ENCODE data around the gene CAV1. TPM values are rescaled to one million over a fixed set of nuclear protein-coding genes. Genes with fewer than 3 reads are reported as not detected.

Gene CAV1
- total and polyA plus RNA-seq, 2 experiments from 2014 or later: 1,092 to 1,736 TPM

GRCh38 chr7:116493449-116493848, 31.4 kb upstream of the CAV1 start:
- Histone ChIP-seq H3K27me3 (replicated peaks; ENCODE audit: insufficient read depth) (no peaks in the 10 kb centered on the region), H3K79me2 (ENCODE audit: insufficient read depth) (no peaks in the 10 kb centered on the region), H3K4me1 (ENCODE audit: insufficient read depth) (peaks cover 21% of the 10 kb centered on the region), H3K4me3 (no peak overlapping the region), H3K9ac (no peak overlapping the region), H4K20me1 (ENCODE audit: insufficient read depth) (no peaks in the 10 kb centered on the region), H3K36me3 (ENCODE audit: low read depth) (no peaks in the 10 kb centered on the region), H3K9me2 (ENCODE audit: insufficient read depth) (no peaks in the 10 kb centered on the region), H3K27ac (no peak overlapping the region), H2AFZ (no peak overlapping the region), H3K9me3 (ENCODE audit: low read depth) (no peaks in the 10 kb centered on the region), H3K4me2 (ENCODE audit: unreplicated experiment) (no peak overlapping the region), H3F3A (ENCODE audit: insufficient read depth) (peaks cover 30% of the 10 kb centered on the region)
- TF ChIP-seq EZH2 (IDR thresholded peaks at IDR 0.05; ENCODE audit: insufficient read depth, poor library complexity, severe bottlenecking) (no peak), EZH2phosphoT487 (IDR thresholded peaks at IDR 0.05; ENCODE audit: insufficient read depth, low read depth) (no peak)
- in situ Hi-C loops (cut with MboI): no loop called here
- 18 to 30% methylated on average over 1 of the region's 1 CpG for WGBS, 2 experiments (ENCODE audit: low coverage in 1 of 2, low lambda C conversion rate in 2 of 2, missing lambda C conversion rate in 2 of 2)
- DNase-seq: no peak

DNA sequence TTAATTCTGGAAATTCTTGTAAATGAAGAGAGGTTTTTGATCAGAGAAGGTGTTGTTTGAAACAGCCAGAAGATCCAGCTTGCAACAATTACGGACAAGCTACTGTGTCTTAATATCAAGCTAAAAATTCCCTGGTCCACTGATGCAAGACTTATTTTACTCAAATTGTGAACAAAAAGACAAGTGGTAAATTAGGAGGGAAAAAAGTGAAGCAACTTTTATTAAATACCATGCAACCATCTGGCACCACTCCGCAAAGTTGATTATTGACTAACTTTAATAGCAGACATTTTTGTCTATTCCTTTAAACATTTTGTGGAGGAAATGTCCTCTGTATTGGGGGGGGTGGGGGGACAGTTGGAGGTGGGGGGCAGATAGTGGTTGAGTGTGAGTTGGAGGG, 30.4 kb upstream of the CAV1 start:
- no peaks in the 10 kb centered on the region for H3K9me3 ChIP-seq (ENCODE audit: low read depth)
- H3F3A ChIP-seq (ENCODE audit: insufficient read depth): peaks cover 30% of the 10 kb centered on the region
- WGBS, 2 experiments (ENCODE audit: low coverage in 1 of 2, low lambda C conversion rate in 2 of 2, missing lambda C conversion rate in 2 of 2): 97 to 99% methylated on average over 2 of the region's 2 CpGs
- no peaks in the 10 kb centered on the region for H3K9me2 ChIP-seq (ENCODE audit: insufficient read depth)
- H3K27me3 ChIP-seq (replicated peaks; ENCODE audit: insufficient read depth): no peaks in the 10 kb centered on the region
- H3K4me1 ChIP-seq (ENCODE audit: insufficient read depth): peaks cover 21% of the 10 kb centered on the region
- no peak overlapping the region for H2AFZ ChIP-seq
- DNase-seq: no peak
- no peak overlapping the region for H3K9ac ChIP-seq
- H3K79me2 ChIP-seq (ENCODE audit: insufficient read depth): no peaks in the 10 kb centered on the region
- no peak overlapping the region for H3K27ac ChIP-seq
- no peaks in the 10 kb centered on the region for H4K20me1 ChIP-seq (ENCODE audit: insufficient read depth)
- no peak overlapping the region for H3K4me2 ChIP-seq (ENCODE audit: unreplicated experiment)
- in situ Hi-C loops (cut with MboI): no loop called here
- TF ChIP-seq EZH2 (IDR thresholded peaks at IDR 0.05; ENCODE audit: insufficient read depth, poor library complexity, severe bottlenecking) (no peak), EZH2phosphoT487 (IDR thresholded peaks at IDR 0.05; ENCODE audit: insufficient read depth, low read depth) (no peak)
- H3K36me3 ChIP-seq (ENCODE audit: low read depth): no peaks in the 10 kb centered on the region
- no peak overlapping the region for H3K4me3 ChIP-seq

DNA sequence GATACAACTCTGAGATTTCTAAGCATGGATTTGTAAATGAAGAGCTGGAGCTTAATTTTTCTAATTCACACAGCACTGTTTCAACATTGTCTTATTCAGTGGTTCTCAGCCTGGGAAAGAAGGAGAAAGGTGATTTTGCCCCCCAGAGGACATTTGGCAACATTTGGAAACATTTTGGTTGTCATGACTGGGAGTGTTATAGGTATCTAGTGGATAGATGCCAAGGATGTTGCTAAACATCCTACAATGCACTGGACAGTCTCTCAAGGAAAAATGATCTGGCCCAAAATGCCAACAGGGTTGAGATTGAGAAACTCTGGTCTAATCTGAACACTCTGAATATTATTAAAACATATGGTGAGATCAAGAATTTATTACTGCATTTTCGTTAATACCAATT, 29.1 kb upstream of the CAV1 start:
- Histone ChIP-seq H3F3A (ENCODE audit: insufficient read depth) (peaks cover 32% of the 10 kb centered on the region), H3K9me2 (ENCODE audit: insufficient read depth) (no peaks in the 10 kb centered on the region), H3K27ac (peak overlapping the region; percentile 70), H3K4me1 (ENCODE audit: insufficient read depth) (peaks cover 21% of the 10 kb centered on the region), H3K9me3 (ENCODE audit: low read depth) (no peaks in the 10 kb centered on the region), H3K4me3 (no peak overlapping the region), H2AFZ (no peak overlapping the region), H3K79me2 (ENCODE audit: insufficient read depth) (peaks cover 10% of the 10 kb centered on the region), H3K9ac (peak overlapping the region; percentile 37), H3K36me3 (ENCODE audit: low read depth) (no peaks in the 10 kb centered on the region), H3K27me3 (replicated peaks; ENCODE audit: insufficient read depth) (no peaks in the 10 kb centered on the region), H4K20me1 (ENCODE audit: insufficient read depth) (no peaks in the 10 kb centered on the region), H3K4me2 (ENCODE audit: unreplicated experiment) (no peak overlapping the region)
- 86 to 88% methylated on average over 1 of the region's 1 CpG for WGBS, 2 experiments (ENCODE audit: low coverage in 1 of 2, low lambda C conversion rate in 2 of 2, missing lambda C conversion rate in 2 of 2)
- DNase-seq: peak; percentile 63
- in situ Hi-C loops (cut with MboI): no loop called here
- TF ChIP-seq EZH2phosphoT487 (IDR thresholded peaks at IDR 0.05; ENCODE audit: insufficient read depth, low read depth) (no peak), EZH2 (IDR thresholded peaks at IDR 0.05; ENCODE audit: insufficient read depth, poor library complexity, severe bottlenecking) (no peak)

DNA sequence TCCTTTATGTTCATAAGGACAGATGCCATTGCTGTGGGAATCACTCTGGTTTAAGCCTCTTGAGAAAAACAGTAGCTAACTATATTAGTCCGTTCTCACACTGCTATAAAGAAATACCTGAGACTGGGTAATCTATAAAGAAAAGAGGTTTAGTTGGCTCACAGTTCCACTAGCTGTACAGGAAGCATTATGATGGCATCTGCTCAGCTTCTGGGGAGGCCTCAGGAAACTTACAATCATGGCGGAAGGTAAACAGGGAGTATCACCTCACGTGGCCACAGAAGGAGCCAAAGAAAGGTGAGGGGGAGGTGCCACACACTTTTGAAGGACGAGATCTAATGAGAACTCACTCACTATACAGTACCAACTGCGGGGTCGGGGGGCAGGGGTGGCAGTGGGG, 28.2 kb upstream of the CAV1 start:
- H3K9me3 ChIP-seq (ENCODE audit: low read depth): no peaks in the 10 kb centered on the region
- TF ChIP-seq EZH2phosphoT487 (IDR thresholded peaks at IDR 0.05; ENCODE audit: insufficient read depth, low read depth): no peak
- TF ChIP-seq EZH2 (IDR thresholded peaks at IDR 0.05; ENCODE audit: insufficient read depth, poor library complexity, severe bottlenecking): no peak
- in situ Hi-C loops (cut with MboI): no loop called here

DNA sequence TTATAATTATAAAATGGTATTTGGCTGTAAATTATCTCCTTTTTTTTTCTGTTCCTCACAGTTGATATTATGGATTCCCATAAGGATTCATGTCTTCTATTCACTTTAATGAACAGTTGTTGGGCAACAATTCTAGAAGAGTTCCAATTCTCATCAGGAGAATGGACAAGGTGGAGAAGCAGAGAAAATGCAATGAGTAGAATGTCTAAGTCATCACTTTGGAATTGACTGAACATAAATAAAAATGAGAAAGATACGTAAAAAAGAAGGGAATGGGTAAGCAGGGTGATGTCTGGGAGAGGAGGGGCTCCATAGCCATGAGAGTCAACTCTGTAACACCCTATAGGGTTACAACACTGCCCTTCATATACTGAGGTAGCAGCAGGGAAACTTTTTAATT, 27.1 kb upstream of the CAV1 start:
- peaks cover 44% of the 10 kb centered on the region for H3F3A ChIP-seq (ENCODE audit: insufficient read depth)
- no peak overlapping the region for H2AFZ ChIP-seq

More for the DNA sequence above, 28.2 kb upstream of the CAV1 start:
- DNase-seq: no peak
- Histone ChIP-seq H3K9me2 (ENCODE audit: insufficient read depth) (no peaks in the 10 kb centered on the region), H3K9ac (no peak overlapping the region), H3K27me3 (replicated peaks; ENCODE audit: insufficient read depth) (no peaks in the 10 kb centered on the region), H3K4me3 (no peak overlapping the region), H4K20me1 (ENCODE audit: insufficient read depth) (no peaks in the 10 kb centered on the region), H3K36me3 (ENCODE audit: low read depth) (0 out of 2 replicates have a peak, but pooled peaks cover 9% of the 10 kb centered on the region), H3K4me2 (ENCODE audit: unreplicated experiment) (no peak overlapping the region), H3K79me2 (ENCODE audit: insufficient read depth) (peaks cover 20% of the 10 kb centered on the region), H3K27ac (peak overlapping the region; percentile 70; the same call in 1 of the 2 replicates), H2AFZ (no peak overlapping the region), H3K4me1 (ENCODE audit: insufficient read depth) (peaks cover 27% of the 10 kb centered on the region), H3F3A (ENCODE audit: insufficient read depth) (peaks cover 41% of the 10 kb centered on the region)
- 91% methylated on average over 6 of the region's 6 CpGs for WGBS, 2 experiments (ENCODE audit: low coverage in 1 of 2, low lambda C conversion rate in 2 of 2, missing lambda C conversion rate in 2 of 2)

More for the DNA sequence above, 27.1 kb upstream of the CAV1 start:
- peak; percentile 19 for DNase-seq
- Histone ChIP-seq H3K36me3 (ENCODE audit: low read depth) (0 out of 2 replicates have a peak, but pooled peaks cover 19% of the 10 kb centered on the region), H3K27me3 (replicated peaks; ENCODE audit: insufficient read depth) (no peaks in the 10 kb centered on the region), H3K9ac (no peak overlapping the region), H3K4me2 (ENCODE audit: unreplicated experiment) (no peak overlapping the region), H3K9me2 (ENCODE audit: insufficient read depth) (no peaks in the 10 kb centered on the region), H3K4me3 (no peak overlapping the region), H3K79me2 (ENCODE audit: insufficient read depth) (peaks cover 30% of the 10 kb centered on the region), H4K20me1 (ENCODE audit: insufficient read depth) (no peaks in the 10 kb centered on the region), H3K27ac (0 out of 2 replicates have a peak overlapping the region, but pooled peaks have one; percentile 4), H3K9me3 (ENCODE audit: low read depth) (no peaks in the 10 kb centered on the region), H3K4me1 (ENCODE audit: insufficient read depth) (peaks cover 38% of the 10 kb centered on the region)
- TF ChIP-seq EZH2phosphoT487 (IDR thresholded peaks at IDR 0.05; ENCODE audit: insufficient read depth, low read depth) (no peak), EZH2 (IDR thresholded peaks at IDR 0.05; ENCODE audit: insufficient read depth, poor library complexity, severe bottlenecking) (no peak)
- in situ Hi-C loops (cut with MboI): no loop called here
- WGBS, 2 experiments (ENCODE audit: low coverage in 1 of 2, low lambda C conversion rate in 2 of 2, missing lambda C conversion rate in 2 of 2): 24 to 44% methylated on average over 1 of the region's 1 CpG
